Measurements from ENCODE around the gene KCNJ13.

- TF ChIP-seq CTCF (IDR thresholded peaks at IDR 0.05; ENCODE audit: low read length) (no peak), EZH2 (optimal IDR thresholded peaks at IDR 0.05; ENCODE audit: low read depth, low read length) (no peak)
These were observed 12.7 kb upstream of the KCNJ13 start for GRCh38 chr2:232789082-232789481.
